ENCODE measurements around the gene TSPAN18.

Gene TSPAN18

DNA sequence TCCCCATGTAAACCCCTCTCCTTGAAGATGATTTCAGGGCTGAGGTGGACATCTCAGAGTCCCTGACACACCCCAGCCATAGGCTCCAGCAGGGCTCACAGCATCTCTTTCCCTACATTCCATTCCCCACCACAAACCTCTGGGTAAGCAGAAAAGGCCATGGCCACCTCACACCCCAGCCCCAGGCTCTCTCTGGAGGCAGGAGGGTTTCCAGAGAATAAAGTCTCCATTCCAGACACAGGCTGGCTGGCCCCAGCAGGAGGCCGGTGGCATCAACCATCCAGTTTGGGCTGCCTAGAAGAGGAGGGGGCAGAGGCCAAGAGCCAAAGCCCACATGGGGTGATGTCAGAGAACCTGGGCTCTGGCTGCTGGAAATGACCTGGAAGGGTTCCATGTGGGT is 162.5 kb downstream of the TSPAN18 start:
- DNase-seq (ENCODE audit: low read depth), result no peak

DNA sequence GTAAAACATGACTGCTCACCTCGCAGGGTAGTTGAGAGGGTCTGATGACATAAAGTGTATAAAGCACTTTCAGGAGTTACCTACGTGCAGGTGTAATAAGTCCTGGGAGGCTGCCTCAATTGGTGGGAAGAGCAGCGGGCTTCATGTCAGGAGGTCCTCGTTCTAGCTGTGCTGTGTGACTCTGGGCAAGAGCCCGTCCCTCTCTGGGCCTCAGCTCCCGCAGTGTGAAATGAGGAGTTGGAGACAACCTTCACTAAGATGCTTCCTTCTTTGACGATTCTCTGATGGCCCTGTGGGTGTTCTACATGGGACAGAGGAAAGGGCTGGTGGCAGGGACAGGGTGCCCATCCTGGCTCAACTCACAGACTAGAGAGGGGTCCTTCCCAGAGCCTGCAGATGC is 166.1 kb downstream of the TSPAN18 start:
- no peak for DNase-seq (ENCODE audit: low read depth)

DNA sequence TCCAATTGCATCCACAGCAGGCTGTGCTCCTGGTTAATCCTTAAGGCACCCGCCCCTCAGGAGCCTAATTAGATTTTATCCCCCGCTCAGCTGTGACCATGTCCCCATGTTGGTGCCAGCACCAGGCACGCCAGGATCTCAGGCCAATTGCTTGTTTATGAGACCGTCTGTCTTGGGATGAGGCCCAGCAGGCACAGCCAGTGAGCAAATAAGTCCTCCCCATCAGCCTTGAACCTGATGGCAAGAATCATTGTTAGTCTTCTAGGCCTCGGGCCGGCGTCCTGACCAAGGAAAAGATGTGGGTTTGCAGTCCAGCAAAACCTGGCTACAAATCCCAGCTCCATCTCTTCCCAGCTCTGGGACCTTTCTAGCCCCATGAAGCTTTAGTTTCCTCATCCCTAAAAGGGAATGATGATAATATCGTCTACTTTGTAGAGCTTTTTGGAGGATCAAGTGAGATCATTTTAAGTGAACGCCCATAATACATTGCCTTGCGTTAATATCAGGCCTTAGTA is 166.6 kb downstream of the TSPAN18 start:
- DNase-seq (ENCODE audit: low read depth), result no peak

DNA sequence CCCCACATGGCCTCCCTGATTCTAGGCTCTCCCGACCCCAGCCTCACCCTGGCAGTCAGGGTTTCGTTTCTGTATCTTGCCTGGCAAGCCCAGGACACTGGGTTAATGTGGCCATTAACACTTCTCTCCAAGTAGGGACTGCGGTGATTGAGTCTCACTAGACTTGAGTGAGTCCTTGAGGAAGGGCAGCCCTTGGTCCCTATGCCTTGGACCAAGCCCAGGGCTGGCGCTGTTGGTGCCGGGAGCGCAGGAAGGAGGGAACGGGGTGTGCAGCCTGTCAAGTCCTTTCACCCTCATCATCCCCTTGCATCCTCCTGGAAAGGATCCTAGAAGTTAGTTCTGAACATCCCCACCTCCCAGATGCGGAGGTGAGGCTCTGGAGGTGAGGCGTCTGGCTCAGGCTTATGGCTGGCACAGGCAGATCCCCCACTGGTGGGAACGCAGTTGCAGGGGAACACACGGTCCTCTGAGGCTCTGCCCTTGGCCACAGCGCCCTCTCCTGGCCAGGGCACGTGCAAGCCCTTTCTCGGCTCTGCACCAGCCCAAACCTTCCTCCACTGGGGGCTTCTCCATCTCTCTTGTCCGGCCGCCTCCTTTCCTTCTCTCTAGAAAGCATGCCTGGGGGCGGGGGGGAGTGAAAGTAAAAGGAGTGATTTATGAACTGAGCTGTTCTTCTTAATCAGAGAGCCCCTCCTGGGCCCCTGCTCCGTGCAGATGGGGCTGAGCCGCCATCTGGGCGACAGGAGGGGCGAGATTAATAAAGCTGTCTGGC is 167.3 kb downstream of the TSPAN18 start:
- peak; percentile 30 for DNase-seq (ENCODE audit: low read depth)

DNA sequence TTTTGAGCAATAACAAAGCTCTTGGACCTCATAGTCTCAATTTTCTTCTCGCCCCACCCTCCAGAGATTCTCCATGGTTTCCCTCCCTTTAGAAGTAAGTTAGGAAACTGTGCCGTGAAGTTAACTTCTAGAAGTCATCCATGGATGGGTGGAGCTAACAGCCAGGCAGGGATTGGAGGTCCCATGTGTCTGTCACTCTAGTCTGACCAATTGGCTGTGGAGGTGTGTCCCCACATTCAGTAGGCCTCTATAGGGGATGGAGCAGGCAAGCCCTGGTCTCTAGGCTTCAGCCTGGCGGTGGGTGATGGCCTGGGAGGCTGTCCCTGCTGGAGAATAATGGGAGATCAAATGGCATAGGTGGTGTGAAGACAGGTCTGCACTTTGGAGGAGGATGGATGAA is 173.2 kb downstream of the TSPAN18 start:
- DNase-seq (ENCODE audit: low read depth), result no peak

GRCh38 chr11:44901120-44901633 is 174.4 kb downstream of the TSPAN18 start:
- no peak for DNase-seq (ENCODE audit: low read depth)

GRCh38 chr11:44901786-44902185 is 175.0 kb downstream of the TSPAN18 start:
- no peak for DNase-seq (ENCODE audit: low read depth)

GRCh38 chr11:44903035-44903434 is 176.3 kb downstream of the TSPAN18 start:
- no peak for DNase-seq (ENCODE audit: low read depth)

GRCh38 chr11:44903518-44903917 is 176.8 kb downstream of the TSPAN18 start:
- DNase-seq (ENCODE audit: low read depth), result no peak

GRCh38 chr11:44904261-44905020 is 177.7 kb downstream of the TSPAN18 start:
- no peak for DNase-seq (ENCODE audit: low read depth)

DNA sequence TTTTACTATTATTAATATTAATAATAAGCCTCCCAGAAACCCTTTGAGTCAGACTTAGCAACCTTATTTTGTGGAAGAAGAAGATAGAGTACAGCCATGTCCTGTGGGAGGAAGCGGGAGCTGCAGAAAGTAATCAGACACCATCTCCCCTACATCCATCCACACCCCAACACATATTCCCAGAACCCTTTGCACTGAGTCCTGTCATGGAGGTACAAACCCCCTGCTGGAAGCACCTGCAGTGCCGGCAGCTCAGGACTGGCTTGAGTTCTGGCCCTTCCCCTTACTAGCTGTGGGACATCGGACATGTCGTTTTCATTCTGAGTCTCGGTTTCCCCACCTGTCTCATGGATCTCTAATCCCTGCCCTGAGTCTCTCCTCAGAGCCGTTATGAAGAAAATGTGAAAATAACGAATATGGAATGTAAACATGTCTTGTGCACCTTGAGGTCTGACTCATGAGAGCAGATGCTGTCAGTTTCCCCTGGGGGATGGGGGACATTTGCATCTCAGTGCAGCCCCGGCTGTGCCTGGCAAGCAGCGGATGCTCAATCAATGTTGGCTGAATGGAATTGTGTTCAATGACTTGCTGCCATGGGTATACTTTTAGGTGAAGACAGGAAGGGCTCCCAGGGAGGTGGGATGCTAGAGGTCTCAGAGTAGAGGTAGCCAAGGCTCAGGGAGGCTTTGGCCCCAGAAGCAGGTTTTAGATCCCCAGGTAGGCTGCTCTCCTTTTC is 178.5 kb downstream of the TSPAN18 start:
- DNase-seq (ENCODE audit: low read depth), result no peak

DNA sequence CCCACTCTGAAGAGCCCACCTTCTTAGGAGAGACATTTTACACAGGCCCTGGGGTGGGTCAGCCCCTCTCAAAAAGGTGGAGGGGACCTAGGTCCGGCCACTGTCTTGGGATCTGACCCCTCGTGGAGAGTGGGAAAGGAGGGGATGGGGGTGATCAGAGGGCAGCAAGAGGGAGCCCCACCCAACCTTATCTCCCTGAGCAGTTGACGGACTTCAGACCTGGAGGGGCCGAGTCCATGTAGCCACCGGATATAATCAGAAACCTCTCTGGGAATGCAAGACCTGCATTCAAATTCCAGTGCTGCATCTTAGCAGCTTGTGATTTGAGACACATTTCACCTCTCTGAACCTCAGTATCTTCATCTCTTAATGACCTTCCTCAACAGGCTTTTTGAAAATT is 179.9 kb downstream of the TSPAN18 start:
- DNase-seq (ENCODE audit: low read depth), result no peak

DNA sequence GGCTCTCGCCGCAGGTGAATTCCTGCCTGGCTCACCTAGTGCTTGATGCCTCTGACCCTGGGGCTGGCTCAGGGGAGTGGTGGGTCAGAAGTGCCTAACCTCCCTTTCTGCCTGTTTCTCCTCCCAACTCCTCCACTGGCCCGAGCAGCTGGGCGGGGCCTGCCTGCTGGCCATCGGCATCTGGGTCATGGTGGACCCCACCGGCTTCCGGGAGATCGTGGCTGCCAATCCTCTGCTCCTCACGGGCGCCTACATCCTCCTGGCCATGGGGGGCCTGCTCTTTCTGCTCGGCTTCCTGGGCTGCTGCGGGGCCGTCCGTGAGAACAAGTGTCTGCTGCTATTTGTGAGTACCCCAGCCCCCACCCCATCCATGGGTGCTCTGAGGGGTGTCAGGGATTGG is 182.8 kb downstream of the TSPAN18 start:
- DNase-seq (ENCODE audit: low read depth), result no peak

GRCh38 chr11:44910591-44910990 is 183.8 kb downstream of the TSPAN18 start:
- DNase-seq (ENCODE audit: low read depth), result no peak

GRCh38 chr11:44911029-44911814 is 184.5 kb downstream of the TSPAN18 start:
- DNase-seq (ENCODE audit: low read depth), result peak; percentile 80

- no peak for DNase-seq (ENCODE audit: low read depth)
Observed at GRCh38 chr11:44912270-44912987, 185.7 kb downstream of the TSPAN18 start.

GRCh38 chr11:44913502-44913901 is 186.7 kb downstream of the TSPAN18 start:
- no peak for DNase-seq (ENCODE audit: low read depth)

DNA sequence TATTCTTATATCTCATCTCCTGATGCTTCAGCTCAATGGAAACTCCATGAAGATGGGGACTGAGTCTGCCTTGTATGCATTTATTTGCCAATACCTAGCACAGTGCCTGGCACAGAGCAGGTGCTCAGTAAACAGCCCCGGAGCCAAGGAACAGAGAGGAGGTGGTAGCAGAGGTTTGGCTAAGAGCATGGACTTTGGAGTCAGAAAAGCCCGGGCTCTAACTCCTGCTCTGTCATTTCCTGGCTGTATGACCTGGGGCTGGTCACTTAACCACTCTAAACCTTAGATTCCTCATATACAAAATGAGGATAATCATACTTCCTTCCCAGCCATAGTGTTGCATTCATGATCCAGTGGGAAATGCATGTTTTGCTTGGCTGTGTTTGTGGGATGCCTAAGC is 187.3 kb downstream of the TSPAN18 start:
- no peak for DNase-seq (ENCODE audit: low read depth)

GRCh38 chr11:44915004-44915403 is 188.2 kb downstream of the TSPAN18 start:
- no peak for DNase-seq (ENCODE audit: low read depth)

DNA sequence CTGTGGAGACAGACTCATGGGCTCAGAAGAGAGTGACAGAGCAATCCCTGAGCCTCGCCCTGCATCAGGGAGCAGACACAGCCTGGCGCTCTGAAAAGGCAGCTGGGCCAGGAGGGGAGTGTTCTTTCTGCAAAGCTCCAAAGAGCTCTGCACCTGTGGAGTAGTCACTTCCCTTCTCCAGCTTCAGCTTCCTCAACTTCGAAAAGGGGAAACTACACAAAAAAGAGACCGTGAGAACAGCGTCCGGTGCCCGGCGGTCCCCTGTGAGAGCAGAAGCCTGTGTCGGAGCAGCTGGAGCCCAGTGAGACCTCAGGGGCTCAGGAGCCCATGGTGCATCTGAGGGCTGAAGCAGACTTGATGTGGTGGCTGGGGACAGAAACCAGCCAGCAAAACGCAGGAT is 188.9 kb downstream of the TSPAN18 start:
- no peak for DNase-seq (ENCODE audit: low read depth)

DNA sequence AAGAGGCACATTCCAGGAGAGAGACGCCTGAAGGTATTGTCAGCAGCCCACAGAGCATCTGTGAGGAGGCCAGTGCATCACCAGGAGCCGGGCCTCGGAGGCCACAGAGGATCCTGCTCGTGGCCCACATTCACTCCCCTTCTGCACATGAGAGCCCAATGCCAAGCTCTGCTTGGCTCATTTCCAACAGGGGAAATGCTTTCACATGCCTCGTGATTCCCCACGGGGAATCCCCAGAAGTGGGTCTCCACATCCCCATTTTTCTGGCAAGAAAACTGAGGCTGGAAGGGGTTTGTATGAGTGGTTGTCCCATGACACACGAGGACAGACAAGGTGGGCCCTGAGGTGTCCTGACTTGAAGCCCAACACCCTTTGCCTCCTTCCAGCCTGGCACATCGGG is 189.6 kb downstream of the TSPAN18 start:
- no peak for DNase-seq (ENCODE audit: low read depth)

All from activated gamma-delta T cell treated with anti-CD3 and anti-CD28 coated beads, Interleukin-2, amount 50 U/mL, for 16 hours (primary cell).